Adrenal gland (tissue), 12 donors: ENCODE results near the gene UBAC1. TPM values are rescaled to one million over a fixed set of nuclear protein-coding genes. Genes with fewer than 3 reads are reported as not detected.
A peak's percentile ranks its signal among the peaks of the same experiment; 100 is the strongest.

Experiments
- DNase-seq, 7 donors: peaks; one replicate each; pipeline ENCODE4 v3.0.0-alpha.2; 2019 to 2020
- H3K27ac ChIP-seq, 5 donors: fragments of 200-600 bp; sonication (generic) in 4 of 5; 1 replicate in 3 of 5; 2 replicates in 2 of 5; pipeline versions ENCODE4 v1.5.1 to v1.8.0; 2016 to 2020; ENCODE audit warnings: mild to moderate bottlenecking in 1 of 5
- H3K27me3 ChIP-seq: fragments of 200-600 bp; 2 replicates; pipeline ENCODE4 v1.8.0; 2021
- H3K36me3 ChIP-seq, 2 donors: fragments of 200-600 bp; replicated peaks in 1 of 2; 1 replicate in 1 of 2; 2 replicates in 1 of 2; pipeline versions ENCODE4 v1.5.1 to v1.8.0; 2018 to 2022
- H3K4me1 ChIP-seq, 2 donors: fragments of 200-600 bp; replicated peaks in 1 of 2; 1 replicate in 1 of 2; 2 replicates in 1 of 2; pipeline versions ENCODE4 v1.5.1 to v1.8.0; 2018 to 2021
- H3K4me3 ChIP-seq, 4 donors: fragments of 200-600 bp; sonication (generic) in 3 of 4; one replicate each; pipeline ENCODE4 v1.5.1; 2016 to 2018
- H3K9me3 ChIP-seq, 3 donors: fragments of 200-600 bp; sonication (generic) in 1 of 3; replicated peaks in 1 of 3; 1 replicate in 2 of 3; 2 replicates in 1 of 3; pipeline versions ENCODE4 v1.5.1 to v1.8.0; 2016 to 2021
- CTCF ChIP-seq, 6 experiments: fragments of 450-650 bp in 4 of 6; fragments of 200-600 bp in 2 of 6; sonication (generic) in 1 of 6; IDR thresholded peaks; 1 replicate in 5 of 6; 2 replicates in 1 of 6; pipeline versions ENCODE4 v1.5.1 to v1.8.0; 2016 to 2021; ENCODE audit warnings: antibody characterized with exemption in 6 of 6, mild to moderate bottlenecking in 2 of 6, moderate library complexity in 1 of 6
- POLR2A ChIP-seq, 2 donors: fragments of 450-650 bp; IDR thresholded peaks; one replicate each; pipeline ENCODE4 v1.6.1; 2017; ENCODE audit warnings: antibody characterized with exemption in 2 of 2, mild to moderate bottlenecking in 2 of 2, moderate library complexity in 1 of 2
- WGBS, 4 donors: extraction: QIAGEN DNeasy Blood & Tissue Kit in 2 of 4; methylation state at CpG; one replicate each; pipeline versions ENCODE4 v1.1.5 to v1.1.7; 2013 to 2017; 5-methylcytosine and 5-hydroxymethylcytosine counted together
- intact Hi-C, 2 donors: fragments of 100-400 bp; cut with DNase I; formaldehyde crosslinking; loops; one replicate each; pipeline versions ENCODE4 v1.14.1 to v1.15.0; 2022 to 2023
- polyA plus RNA-seq, 3 donors: library from polyadenylated mRNA; stranded (reverse); fragments of 200-250 nt in 2 of 3; fragments of 350-450 nt in 1 of 3; fragmentation: Illumina TruSeq in 1 of 3; extraction: RNeasy Lipid Tissue Mini Kit (QIAGEN cat#74804) in 1 of 3; gene quantifications; one replicate each; pipeline ENCODE4 v1.2.3, GENCODE V29; 2013 to 2014
- total RNA-seq, 9 donors: library from RNA; depleted of rRNA in 4 of 9; stranded (reverse); fragments of >200 nt in 4 of 9; fragments of 120-200 nt in 1 of 9; fragmentation: NEBNext Ultra II Directional in 1 of 9; extraction: Animal tissue kit (Norgen Biotek cat#: 25700) in 1 of 9; gene quantifications; one replicate each; pipeline versions ENCODE4 v1.1.0 to v1.2.4, GENCODE V29; 2013 to 2023
- donor health status: healthy with polysubstance abuse.
- donor health status: Bipolar disorder and iron deficiency.
- donor health status: DM: yes; HTN: yes; CAD: no.
- donor health status: DM: no; HTN: no; CAD: no.
- donor health status: DM: no; HTN: no; CAD: no.
- donor health status: DM: yes; HTN: yes; CAD: no.

Gene UBAC1
- total and polyA plus RNA-seq, 12 donors, result 20.2 to 63.3 (median 37.9) TPM

GRCh38 chr9:135993765-135994500 is 32.8 kb upstream of the UBAC1 start:
- TF ChIP-seq CTCF (IDR thresholded peaks at IDR 0.05), result no peak
- no peak for TF ChIP-seq POLR2A (IDR thresholded peaks at IDR 0.05)
- Histone ChIP-seq H3K4me1 (peaks cover 18 to 37% of the 10 kb centered on the region in 2 donors), H3K4me3 (no peak overlapping the region), H3K36me3 (no peaks in the 10 kb centered on the region), H3K27ac (peak overlapping the region; percentile 81 to 91 (median 84)), H3K27me3 (no peaks in the 10 kb centered on the region), H3K9me3 (no peaks in the 10 kb centered on the region)
- intact Hi-C loops, result no loop called here
- DNase-seq, result peak in 2 of 7 donors; percentile 56
- 72 to 88% (median 78%) methylated on average over 19 to 27 of the region's 27 CpGs for WGBS, 4 donors

- peaks cover 18 to 37% of the 10 kb centered on the region in 2 donors for H3K4me1 ChIP-seq
These were observed 32.2 kb upstream of the UBAC1 start for GRCh38 chr9:135993409-135993742.

GRCh38 chr9:135992486-135993408 is 31.6 kb upstream of the UBAC1 start:
- Histone ChIP-seq H3K4me1 (peaks cover 18 to 37% of the 10 kb centered on the region in 2 donors), H3K27me3 (no peaks in the 10 kb centered on the region), H3K9me3 (no peaks in the 10 kb centered on the region), H3K4me3 (peak overlapping the region in 1 of 4 donors; percentile 41), H3K27ac (peak overlapping the region; percentile 81 to 91 (median 84)), H3K36me3 (no peaks in the 10 kb centered on the region)
- TF ChIP-seq POLR2A (IDR thresholded peaks at IDR 0.05) (peak; percentile 9 to 65), CTCF (IDR thresholded peaks at IDR 0.05) (no peak)
- peak; percentile 76 to 96 (median 93) for DNase-seq
- intact Hi-C loops, result no loop called here
- 0 to 5% (median 5%) methylated on average over 10 to 32 of the region's 32 CpGs for WGBS, 4 donors

More at GRCh38 chr9:135993409-135993742, 32.2 kb upstream of the UBAC1 start:
- H3K9me3 ChIP-seq, result no peaks in the 10 kb centered on the region
- intact Hi-C loops, result no loop called here
- peak overlapping the region; percentile 81 to 91 (median 84) for H3K27ac ChIP-seq
- H3K36me3 ChIP-seq, result no peaks in the 10 kb centered on the region
- no peaks in the 10 kb centered on the region for H3K27me3 ChIP-seq
- TF ChIP-seq CTCF (IDR thresholded peaks at IDR 0.05), result no peak
- TF ChIP-seq POLR2A (IDR thresholded peaks at IDR 0.05), result no peak
- peak overlapping the region in 1 of 4 donors; percentile 41 for H3K4me3 ChIP-seq
- DNase-seq, result no peak
- 67 to 79% (median 69%) methylated on average over 12 to 13 of the region's 13 CpGs for WGBS, 4 donors

- Histone ChIP-seq H3K4me1 (peaks cover 18 to 37% of the 10 kb centered on the region in 2 donors), H3K4me3 (no peak overlapping the region)
These were observed 30.6 kb upstream of the UBAC1 start for GRCh38 chr9:135991771-135992170.

More at GRCh38 chr9:135991771-135992170, 30.6 kb upstream of the UBAC1 start:
- 71 to 83% (median 77%) methylated on average over 18 of the region's 18 CpGs for WGBS, 4 donors
- H3K36me3 ChIP-seq, result no peaks in the 10 kb centered on the region
- no peaks in the 10 kb centered on the region for H3K27me3 ChIP-seq
- intact Hi-C loops, result no loop called here
- H3K9me3 ChIP-seq, result no peaks in the 10 kb centered on the region
- no peak for TF ChIP-seq CTCF (IDR thresholded peaks at IDR 0.05)
- TF ChIP-seq POLR2A (IDR thresholded peaks at IDR 0.05), result no peak
- peak in 2 of 7 donors; percentile 61 to 64 for DNase-seq
- H3K27ac ChIP-seq, result peak overlapping the region in 4 of 5 donors; percentile 83 to 91 (median 87)
